Occipital lobe (tissue), 2 donors: ENCODE data around the gene CD180. TPM values are rescaled to one million over a fixed set of nuclear protein-coding genes. Genes with fewer than 3 reads are reported as not detected.
A peak's percentile ranks its signal among the peaks of the same experiment; 100 is the strongest.

Source experiments
- DNase-seq: peaks from one replicate; lab custom pipeline; 2025; lab: John Stamatoyannopoulos, UW
- total RNA-seq: library from RNA; depleted of rRNA; stranded (reverse); fragments of >200 nt; gene quantifications from one replicate; pipeline ENCODE4 v1.2.3, GENCODE V29; 2014

Gene CD180
- total RNA-seq, 1 donor from 2014 or later = 0.47 TPM

DNA sequence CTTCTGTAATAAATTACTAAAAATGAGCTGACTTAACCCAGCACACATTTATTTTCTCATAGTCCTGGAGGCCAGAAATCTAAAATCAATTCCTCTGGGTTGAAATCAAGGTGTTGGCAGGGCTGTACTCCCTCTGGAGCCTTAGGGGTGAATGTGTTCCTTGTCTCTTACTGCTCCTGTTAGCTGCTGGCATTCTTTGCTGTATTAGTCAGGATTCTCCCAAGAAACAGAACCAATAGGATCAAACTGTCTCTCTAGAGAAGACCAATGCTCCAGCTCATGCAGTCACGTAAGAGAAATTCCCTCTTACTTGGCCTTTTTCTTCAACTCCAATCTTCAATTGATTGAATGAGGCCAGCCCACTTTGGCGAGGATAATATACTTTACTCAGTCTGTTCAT, 15.3 kb upstream of the CD180 start:
- no peak for DNase-seq

DNA sequence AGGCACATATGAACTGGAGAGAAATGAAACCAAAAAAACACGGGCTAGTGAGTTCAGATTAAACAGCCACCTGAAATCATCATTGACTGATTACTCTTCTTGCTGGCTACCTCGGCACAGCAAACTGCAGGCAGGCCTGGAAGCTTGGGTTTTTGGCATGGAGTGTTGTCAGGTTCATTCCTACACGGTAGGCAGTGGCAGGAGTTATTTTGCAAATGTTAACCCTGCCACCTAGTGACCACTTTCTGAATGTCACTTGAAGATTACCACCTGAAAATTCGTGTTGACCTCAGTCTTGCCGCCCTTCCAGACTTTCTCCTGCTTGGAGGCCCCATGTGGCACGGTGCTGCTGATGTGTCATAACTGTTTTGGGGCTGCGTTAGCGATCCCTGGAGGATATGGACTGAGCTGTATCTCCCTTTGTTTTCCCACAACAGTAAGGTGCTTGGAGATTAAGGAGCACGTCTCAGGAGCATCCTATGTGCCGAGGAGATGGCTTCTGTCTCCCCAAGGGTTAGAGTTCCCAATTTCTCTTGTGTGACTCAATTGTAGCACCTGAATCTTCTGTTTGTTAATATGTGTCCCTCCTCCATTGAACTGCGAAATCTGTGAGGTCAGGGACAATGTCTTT, 12.7 kb upstream of the CD180 start:
- peak; percentile 44 for DNase-seq

DNA sequence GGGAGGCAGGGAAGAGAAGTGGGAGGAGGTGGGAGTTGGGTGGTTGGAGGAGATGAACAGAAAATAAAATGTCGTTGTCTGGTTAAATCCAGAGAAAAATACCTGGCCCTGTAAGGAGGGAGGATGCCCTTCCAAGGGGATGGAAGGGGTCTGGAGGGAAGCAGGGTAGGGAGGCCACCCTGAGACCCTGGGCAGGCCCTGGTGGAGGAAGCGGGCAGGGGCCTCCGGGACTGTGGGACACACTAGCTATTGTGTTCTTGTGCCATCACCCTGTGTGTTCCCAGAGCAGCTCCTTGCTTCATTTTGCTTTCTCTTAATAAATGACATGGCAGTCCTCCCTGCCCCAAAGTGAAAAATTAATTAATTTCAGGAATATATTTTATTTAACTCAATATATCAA, 11.8 kb upstream of the CD180 start:
- DNase-seq = no peak

DNA sequence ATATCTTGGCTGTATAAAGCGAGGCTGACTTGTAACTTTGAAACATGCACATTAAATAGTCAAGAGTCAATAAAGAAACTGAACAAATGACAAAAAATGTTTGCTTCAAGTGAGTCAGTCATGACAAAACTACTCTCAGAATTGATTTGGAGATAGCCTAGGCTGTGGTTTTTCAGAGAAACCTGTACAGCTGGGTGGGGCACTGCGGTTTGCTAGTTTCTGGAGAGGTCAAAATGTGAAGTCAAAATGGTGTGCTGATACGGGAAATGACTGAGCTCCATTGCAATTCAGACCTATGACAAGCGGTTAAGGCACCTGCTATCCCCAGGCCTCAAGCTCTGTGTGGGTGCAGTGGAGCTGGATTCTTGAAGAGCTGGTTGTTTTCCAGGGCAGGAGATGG, 10.3 kb upstream of the CD180 start:
- no peak for DNase-seq

DNA sequence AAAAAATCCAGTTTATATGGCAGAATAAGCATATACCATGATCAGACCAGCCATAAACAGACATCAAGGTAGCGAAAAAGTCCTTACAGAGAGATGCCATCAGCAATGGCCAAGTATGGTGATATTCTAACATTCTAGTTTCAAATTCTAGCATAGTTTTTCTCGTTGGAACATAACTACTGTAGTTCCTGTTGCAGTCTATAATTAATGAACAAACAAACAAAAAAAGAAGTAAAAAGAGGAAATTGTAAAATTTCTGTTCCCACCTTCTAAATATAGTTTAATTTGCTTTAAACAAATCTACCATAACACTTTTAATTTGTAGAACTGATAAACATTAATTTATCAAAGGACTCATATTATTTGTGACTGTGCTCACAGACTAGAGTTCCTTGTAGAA, 9.9 kb upstream of the CD180 start:
- no peak for DNase-seq

DNA sequence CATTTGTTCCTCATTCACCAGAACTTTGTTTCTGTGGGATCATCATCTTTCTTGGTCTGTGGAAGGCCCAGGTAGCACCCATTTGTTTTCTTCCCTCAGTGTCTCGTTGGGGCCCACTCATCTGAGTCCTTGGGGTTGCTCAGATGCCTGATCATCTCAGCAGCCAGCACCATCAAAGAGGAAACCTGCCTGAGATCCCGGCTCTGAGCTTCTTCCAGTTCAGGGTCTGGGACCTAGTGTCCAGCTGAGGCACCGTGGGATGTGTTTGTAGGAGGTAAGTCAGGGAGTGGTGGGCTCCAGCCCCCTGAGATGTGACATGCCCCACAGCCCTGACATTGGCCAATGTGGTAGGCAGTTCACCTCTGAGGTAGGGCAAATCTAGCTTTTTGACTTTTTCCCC, 9.4 kb upstream of the CD180 start:
- DNase-seq = no peak

DNA sequence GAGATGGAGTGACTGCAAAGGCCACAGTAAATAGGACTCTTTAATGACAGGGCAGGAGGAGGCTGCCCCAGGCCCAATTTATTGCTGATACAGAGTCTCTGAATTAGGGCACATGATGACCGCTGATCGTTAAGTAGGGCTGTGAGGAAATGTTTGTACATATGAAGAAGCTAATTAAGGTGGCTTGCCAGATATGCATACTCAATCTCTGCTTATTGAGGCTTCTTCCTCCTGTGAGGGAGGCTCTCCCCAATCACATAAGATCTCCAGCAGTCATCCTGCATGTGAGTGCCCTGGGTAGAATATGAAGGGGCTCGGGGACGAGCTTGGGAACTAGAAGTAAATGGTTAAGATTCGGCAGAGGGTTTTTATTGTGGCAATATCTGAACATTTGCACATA, 8.2 kb upstream of the CD180 start:
- DNase-seq = no peak

DNA sequence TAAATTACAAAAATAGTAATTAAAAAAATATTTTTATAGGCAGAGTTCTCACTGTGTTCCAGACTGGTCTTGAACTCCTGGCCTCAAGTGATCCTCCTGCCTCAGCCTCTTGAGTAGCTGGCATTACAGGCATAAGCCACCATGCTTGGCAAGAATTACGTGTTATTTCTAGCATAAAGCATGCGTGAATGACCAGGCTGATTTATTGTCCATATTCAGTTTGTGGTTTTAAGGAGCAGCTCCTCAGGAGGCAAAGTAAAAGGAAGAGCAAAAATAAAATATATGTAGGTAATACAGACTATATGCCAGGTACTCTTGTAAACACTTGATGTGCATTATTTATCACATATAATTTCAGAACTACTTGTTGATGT, 7.1 kb upstream of the CD180 start:
- DNase-seq = no peak

DNA sequence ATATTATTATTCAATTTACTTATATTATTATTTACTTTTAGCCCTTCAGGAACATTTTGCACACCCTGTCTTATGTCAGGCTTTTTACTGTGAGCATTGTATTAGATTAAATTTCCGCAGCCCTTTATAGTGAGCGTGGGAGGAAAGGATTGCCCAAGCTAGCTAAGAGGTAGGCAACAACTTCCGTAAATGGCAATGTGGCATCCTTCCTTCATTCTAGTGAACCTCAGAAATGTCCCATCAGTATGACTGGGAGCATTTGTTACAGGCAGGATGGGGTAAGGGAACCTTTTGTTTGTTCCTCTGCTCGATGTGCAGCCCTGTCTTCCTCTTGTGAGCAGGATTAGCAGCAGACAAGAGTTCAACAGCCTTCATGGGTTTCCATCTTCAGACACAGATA, 6.2 kb upstream of the CD180 start:
- no peak for DNase-seq

DNA sequence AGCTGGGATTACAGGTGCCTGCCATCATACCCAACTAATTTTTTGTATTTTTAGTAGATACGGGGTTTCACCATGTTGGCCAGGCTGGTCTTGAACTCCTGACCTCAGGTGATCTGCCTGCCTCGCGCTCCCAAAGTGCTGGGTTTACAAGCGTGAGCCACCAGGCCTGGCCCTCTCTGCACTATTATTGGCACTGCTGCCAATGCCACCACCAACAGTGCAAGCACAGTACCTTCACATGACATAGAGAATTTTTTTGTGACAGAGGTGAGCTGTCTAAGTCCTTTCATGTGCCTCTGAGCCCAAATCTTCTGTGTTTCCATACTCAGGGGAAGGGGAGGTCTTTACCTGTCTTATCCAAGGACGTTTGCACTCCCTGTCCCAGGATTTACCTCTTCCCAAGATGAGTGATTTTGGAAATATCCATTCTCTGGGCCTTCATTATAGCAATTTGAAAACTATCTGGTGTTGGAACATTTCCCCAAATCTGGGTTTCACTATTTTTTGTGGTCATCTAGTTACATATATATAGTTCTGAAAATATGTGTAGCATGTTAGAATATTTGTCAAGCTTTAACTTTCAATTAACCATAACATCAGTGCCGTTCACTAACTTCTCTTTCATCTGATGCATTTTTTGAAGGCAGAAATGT, 5.4 kb upstream of the CD180 start:
- no peak for DNase-seq

DNA sequence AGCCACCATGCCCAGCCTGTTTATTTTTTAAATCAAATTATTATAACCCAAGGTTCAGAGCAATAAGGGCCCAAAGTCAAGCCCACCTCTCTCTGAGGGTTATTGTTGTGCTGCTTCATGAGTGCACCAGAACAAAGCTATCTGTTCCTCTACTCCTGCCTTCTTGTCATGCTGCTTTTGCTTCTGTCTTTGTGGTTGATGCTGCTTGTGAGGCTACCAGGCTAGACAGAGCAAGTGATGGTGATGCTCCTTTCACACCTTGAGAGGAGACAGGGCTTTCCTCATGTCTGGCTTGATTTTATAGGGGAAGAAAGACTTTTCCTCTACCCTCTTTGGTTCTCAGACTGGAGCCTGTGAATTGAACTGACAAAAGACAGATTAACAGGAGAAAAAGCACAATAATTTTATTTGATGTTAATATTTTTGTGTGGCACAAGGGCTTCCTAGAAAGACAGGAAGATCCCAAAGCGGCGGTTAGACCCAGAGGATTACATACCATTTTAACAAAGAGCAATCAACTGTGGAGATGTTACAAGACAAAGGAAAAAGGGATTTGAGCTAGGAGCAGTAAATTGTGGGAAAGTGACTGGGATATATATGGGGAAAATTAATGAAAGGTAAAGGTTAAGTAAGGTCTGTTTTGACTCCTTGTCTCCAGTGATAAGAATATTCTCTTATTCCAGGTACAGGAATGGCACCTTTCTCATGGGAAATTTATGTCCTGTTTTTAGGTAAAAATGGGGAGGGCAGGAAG, 4.4 kb upstream of the CD180 start:
- DNase-seq = no peak

DNA sequence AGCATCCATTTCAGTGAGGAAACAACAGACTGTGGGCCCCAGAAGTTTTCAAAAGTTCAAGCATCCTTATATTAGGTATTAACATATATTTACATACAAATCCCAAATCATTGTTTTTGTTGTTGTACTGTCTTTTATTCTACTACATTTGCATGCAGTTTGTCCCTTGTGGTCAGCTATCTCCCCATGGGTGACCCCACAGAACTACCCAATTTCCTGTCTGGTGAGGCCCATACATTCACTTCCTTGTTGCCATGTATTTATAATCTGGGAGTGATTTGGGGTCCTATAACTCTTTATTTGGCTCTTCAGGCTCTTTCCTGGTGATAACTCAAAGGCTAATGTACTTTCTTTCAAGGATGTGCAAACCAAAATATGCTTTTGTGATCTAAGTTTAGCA, 3.3 kb upstream of the CD180 start:
- DNase-seq = no peak

DNA sequence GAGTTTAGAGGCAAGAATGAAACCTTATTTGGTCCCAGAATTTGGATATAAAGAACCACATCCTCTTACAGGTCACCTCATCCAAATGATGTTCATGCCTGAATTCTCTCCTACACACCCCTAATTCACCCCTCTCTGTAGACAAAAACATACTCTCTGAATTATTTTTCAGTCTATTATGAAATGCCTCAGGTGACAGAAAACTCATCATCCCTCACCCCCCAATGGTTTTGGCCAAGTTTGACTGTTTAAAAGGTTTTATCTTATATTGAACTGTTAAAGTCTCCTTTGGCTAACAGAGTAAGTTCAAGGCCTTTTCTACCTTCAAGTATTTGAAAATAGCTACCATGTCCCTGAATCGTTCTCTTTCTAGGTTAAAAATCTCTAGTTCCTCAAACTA, 2.3 kb upstream of the CD180 start:
- no peak for DNase-seq

DNA sequence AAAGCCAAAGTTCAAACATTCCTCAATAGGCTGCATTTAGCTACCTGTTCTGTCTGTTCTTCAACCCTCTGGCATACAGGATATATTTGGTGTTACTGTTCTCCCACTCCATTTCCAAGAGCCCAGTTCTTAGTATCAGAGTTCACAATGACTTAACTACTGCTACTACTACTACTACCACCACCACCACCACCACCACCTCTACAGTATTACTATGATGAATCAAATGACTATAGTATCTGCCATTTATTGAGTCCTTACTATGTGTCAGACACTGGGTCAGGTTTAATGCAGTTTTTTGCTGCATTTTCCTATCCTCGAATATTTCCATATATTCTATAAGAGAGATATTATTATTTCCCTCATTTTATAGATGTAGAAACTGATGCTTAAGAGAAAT, 937 bp upstream of the CD180 start:
- DNase-seq = no peak

DNA sequence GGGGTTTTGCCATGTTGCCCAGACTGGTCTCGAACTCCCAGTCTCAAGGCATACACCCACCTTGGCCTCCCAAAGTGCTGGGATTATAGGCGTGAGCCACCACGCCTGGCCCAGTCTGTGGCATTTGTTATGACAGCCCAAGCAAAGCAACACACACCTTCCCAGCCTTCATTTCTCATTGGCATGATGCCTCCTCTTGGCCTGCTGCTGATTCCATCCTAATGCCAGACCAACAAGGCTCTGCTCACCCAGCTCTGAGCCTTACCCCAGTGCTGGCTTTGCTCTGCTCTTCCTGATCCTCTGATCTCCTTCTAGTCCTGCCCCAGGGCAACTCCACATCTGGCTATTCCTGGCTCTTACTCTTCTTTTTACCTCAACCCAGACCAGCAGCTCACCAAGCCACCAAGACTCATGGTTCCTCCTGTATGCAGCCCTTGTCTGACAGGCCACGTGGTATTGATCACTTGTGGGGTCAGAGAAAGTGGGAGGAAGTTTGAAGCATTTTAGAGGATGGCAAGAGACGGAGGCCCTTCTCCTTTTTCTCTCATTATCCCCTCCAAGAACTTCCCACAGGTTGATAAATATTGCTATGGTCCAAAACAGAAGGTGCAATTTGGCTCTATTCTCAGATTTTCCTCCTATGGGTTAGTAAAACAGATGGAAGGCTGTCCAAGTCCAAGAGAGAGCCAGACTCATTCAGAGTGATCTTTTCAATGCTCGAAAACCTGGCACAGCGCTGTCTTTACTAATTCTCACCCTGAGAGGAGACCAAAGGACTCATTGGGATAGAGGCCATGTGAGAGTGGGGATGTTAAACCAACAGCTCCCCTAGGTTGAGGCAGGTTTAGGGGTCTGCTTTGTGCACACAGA, 958 bp downstream of the CD180 start:
- DNase-seq = no peak

DNA sequence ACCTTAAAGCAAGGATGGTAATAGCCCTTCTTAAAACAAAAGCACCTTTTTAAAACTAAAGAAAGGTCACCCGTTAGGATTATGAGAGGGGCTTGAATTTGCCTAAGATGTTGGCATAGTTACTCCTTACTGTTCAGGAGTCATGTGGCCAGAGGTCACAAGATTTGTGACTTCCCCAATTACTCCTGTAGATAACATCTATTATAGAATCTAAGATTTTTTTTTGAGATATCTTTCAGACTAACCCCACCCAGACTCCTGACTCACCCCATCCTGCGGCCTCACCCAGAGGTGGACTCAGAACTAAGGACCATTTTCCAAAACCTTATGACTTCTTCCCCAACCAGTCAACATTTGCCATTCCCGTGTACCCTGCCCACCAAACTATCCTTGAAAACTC, 2.4 kb downstream of the CD180 start:
- DNase-seq = no peak

DNA sequence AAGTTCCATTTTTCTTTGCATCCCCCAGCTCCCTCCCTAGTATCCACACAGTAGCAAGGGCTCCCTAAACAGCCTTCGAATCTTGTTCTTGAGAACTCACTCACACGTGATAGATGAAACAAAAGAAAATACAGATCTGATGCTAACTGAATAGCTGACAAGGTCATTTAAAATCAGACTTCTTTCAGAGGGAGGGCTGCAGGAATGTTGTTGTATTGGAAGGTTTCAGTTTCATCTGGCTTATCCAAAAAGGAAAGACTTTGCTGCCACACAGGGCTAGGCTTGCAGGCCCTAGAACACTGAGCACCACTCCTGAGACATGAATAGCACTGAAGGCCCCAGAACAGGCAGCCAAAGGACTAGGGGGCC, 3.2 kb downstream of the CD180 start:
- no peak for DNase-seq

DNA sequence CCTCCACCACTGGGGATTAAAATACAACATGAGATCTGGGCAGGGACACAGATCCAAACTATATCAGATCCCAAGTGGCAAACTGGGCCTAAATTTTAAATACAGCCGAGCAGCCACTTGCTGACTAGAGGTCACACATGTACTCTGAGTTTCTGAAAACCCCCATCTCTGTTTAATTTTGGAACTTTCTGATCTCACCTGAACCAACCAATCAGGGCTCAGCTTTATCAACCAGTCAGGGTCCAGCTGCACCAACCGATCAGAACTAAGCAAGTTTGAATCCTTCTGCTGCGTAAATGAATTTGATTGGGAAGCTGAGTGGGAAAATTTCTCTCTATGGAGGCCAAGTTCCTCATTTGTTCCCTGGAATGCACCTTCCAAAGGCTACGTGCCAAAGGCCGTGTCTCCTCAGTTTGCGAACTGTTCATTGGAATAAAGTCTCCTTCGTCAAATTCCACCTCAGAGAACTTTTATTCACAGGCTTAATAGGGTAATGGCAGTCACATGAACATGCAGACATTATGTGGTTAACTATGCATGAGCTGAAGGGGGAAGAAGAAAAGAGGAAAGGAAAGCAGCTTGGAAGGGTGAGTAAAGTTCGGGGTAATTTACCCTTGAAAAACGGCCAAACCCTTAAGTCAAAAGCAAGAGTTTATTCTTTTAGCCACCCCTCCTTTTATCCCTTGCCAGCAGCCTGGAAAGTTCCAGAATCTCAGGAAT, 3.7 kb downstream of the CD180 start:
- no peak for DNase-seq

DNA sequence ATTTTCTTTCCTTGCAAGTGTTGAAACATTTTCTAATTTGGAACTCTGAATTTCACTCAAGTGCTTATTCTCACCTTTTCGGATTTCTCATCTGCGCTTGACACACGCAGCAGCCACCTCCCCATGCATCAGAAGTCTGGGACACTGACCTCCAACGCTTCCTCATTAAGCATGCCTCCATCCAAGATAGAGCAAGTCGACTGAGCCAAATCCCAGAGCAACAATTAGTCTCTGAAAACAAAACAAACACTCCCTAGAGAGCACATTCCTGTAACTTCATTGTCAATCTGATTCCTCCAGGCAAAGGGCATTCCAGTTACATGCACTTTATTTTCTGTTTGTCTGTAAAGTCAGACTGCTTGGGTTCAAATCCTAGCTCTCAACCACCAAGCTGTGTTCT, 5.7 kb downstream of the CD180 start:
- no peak for DNase-seq

DNA sequence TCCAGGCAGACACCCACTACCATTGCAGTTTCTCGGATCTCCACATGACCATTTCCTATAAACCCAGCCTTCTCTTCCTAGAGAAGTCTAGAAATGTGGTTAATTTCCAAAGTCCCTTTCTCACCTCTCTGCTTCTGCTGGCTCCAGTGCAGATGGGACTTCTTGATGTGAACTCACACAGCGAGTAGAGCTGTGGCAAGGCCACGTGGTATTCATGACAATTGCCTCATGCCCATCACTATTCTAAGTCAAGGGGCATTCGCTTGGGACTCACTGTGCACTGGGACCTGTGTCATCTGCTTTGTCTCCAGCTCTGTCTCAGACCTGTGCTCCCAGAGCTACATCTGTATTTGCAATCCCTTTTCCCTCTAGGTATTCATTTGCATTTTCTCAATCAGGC, 6.2 kb downstream of the CD180 start:
- no peak for DNase-seq

DNA sequence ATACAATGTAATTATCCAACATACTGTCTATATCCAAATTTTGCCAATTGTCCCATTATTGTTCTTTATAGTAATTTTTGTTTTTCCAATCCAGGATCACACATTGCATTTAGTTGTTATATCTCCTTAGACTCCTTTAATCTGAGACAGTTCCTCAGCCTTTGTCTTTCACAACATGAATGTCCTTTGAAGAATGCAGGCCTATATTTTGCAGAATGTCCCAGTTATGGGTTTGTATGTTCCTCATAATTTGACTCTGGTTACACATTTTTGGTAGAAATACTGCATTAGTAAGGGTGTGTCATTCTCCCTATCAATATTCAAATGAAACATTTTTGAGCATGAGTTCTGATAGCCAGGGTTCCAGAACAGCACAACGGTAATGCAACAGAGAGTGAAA, 6.7 kb downstream of the CD180 start:
- DNase-seq = no peak

DNA sequence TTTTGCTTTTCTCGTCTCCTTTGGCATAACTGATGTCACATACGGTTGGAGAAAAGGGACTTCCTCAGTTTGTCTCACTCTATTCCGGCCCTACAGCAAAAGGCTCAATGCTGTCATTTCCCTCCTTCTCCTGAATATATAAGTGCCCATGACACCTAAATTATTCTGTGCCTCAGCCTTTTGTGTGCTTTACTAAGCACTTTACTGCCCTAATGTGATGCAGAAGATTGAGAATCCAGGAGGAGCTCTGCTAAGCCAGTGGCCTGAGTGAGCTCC, 7.6 kb downstream of the CD180 start:
- DNase-seq = no peak
